Cardiac atrium fibroblast (primary cell): Measurements from ENCODE around the gene SRPK1. TPM values are rescaled to one million over a fixed set of nuclear protein-coding genes. Genes with fewer than 3 reads are reported as not detected.

Source experiments
- total RNA-seq: library from RNA; depleted of rRNA; stranded (reverse); fragments of >200 nt; gene quantifications from 2 replicates; pipeline ENCODE4 v1.2.3, GENCODE V29; 2015

Gene SRPK1
- total RNA-seq, result 28.7 and 31.6 TPM in 2 replicates

DNA sequence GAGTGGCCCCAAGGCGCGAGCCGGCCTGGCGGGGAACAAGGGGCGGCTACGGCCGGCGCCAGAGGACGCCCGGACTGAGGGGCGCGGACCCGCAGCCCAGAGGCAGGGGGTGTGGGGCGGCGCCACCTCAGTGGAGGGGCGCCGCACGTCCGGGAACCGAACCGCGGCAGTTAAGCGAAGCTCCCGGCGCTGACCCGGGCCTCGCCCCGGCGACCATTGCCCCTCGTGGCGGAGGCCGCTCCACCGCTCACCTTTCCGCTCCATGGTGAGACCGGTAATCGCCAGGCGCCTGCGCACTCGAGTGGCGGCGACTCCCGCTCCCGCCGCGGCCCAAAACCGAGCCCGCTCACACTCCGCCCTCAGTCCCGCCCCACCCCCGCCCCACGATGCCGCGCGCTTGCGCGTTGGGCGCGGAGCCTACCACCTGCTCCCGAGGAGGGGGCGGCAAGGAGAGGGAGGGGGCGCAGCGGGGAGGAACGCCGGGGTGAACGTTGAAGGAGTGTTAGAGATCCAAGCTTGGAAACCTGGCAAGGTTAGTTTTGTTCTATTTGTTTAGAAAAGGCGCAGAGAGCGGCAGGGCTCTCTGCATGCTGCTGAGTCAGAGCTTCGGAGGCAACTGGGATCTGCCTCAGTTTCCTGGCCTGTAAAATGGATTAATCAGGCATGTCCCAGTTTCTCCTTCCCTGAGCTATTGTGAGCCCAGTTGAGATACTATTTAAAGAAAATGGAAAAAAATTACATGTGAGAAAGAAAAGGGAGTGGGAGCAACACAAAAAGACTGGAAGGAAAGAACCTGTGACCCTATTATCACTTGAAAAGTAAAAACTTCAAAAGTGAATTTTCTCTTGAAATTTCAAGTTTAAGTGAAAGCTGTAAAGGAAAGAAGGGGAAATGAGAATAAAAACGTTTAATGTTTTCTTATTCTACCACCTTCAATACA lies at the start of gene SRPK1:
SRPK1 (minus strand) TSS at position 306 of the 940 bp plus-strand sequence; CDS start at position 264, 42 bp downstream.

GRCh38 chr6:35804996-35805736 lies 115.7 kb downstream of the SRPK1 start, which contains the start of gene LHFPL5:
Gene LHFPL5 (plus strand): TSS chr6:35805352. CDS start chr6:35805671, 319 bp downstream.

Other genes starting within 250 kb of the SRPK1 start
- gene FKBP5, start 232.2 kb downstream of the SRPK1 start, total RNA-seq, result 121 and 150 TPM in 2 replicates
- gene ARMC12, start 184.1 kb downstream of the SRPK1 start, total RNA-seq, result 0.49 TPM in 1 of 2 replicates, not detected in the other
- gene CLPSL2, start 144.5 kb downstream of the SRPK1 start, total RNA-seq, result not detected in 2 replicates
- gene CLPSL1, start 140.1 kb downstream of the SRPK1 start, total RNA-seq, result not detected in 2 replicates
- not detected in 2 replicates for gene CLPS, start 123.8 kb downstream of the SRPK1 start, total RNA-seq
- gene LHFPL5, start 115.7 kb downstream of the SRPK1 start, total RNA-seq, result not detected in 2 replicates
- gene SLC26A8, start 103.5 kb upstream of the SRPK1 start, total RNA-seq, result not detected in 2 replicates
- gene MAPK14, start 106.7 kb upstream of the SRPK1 start, total RNA-seq, result 34.8 and 40.3 TPM in 2 replicates
- 2.8 and 3.8 TPM in 2 replicates for gene MAPK13, start 209.4 kb upstream of the SRPK1 start, total RNA-seq